H1 (cell line): ENCODE data around the gene NCAPD3. TPM values are rescaled to one million over a fixed set of nuclear protein-coding genes. Genes with fewer than 3 reads are reported as not detected.

ENCODE experiments used
- CTCF ChIA-PET: fragments of 300-600 bp; sonication (Branson Sonifier 250); formaldehyde crosslinking; loops from one replicate; lab custom pipeline; 2021; ENCODE audit not compliant: partially characterized antibody; lab: Charles Lee
- POLR2A ChIA-PET: fragments of 300-600 bp; sonication (Branson Sonifier 250); formaldehyde crosslinking; loops from one replicate; lab custom pipeline; 2021; ENCODE audit warnings: inconsistent platforms; ENCODE audit not compliant: partially characterized antibody; lab: Charles Lee
- DNase-seq, 2 experiments: peaks; one replicate each; pipeline versions ENCODE4 v3.0.0 to v3.0.0-alpha.2; 2010 to 2022; ENCODE audit warnings: low spot score in 2 of 2, low read depth in 1 of 2, mixed read lengths in 1 of 2
- FAIRE-seq: peaks from 2 replicates; lab custom pipeline; 2011; peaks lifted over from hg19 to GRCh38; lab: Jason Lieb, UNC
- H2AFZ ChIP-seq: 2 replicates; pipeline ENCODE4 v1.8.1; 2012; ENCODE audit warnings: low read length, inconsistent platforms
- H2AK5ac ChIP-seq: 2 replicates; pipeline ENCODE4 v1.6.1; 2013; ENCODE audit warnings: low read depth, low read length
- H2BK120ac ChIP-seq: replicated peaks from 2 replicates; pipeline ENCODE3; 2013; ENCODE audit warnings: low read depth, low read length, inconsistent platforms
- H2BK12ac ChIP-seq: 2 replicates; pipeline ENCODE4 v1.6.1; 2013; ENCODE audit warnings: low read depth, low read length
- H2BK15ac ChIP-seq: 2 replicates; pipeline ENCODE4 v1.6.1; 2013; ENCODE audit warnings: low read length
- H2BK20ac ChIP-seq: 2 replicates; pipeline ENCODE4 v1.6.1; 2013; ENCODE audit warnings: low read length
- H2BK5ac ChIP-seq: 2 replicates; pipeline ENCODE4 v1.6.1; 2013; ENCODE audit warnings: low read depth, low read length
- H3K14ac ChIP-seq: 2 replicates; pipeline ENCODE4 v1.6.1; 2013; ENCODE audit warnings: inconsistent platforms; ENCODE audit not compliant: insufficient read length
- H3K18ac ChIP-seq: 2 replicates; pipeline ENCODE4 v1.6.1; 2013; ENCODE audit warnings: low read length; ENCODE audit errors: extremely low read depth
- H3K23ac ChIP-seq: 2 replicates; pipeline ENCODE4 v1.6.1; 2013; ENCODE audit warnings: inconsistent platforms; ENCODE audit not compliant: insufficient read length
- H3K23me2 ChIP-seq: 2 replicates; pipeline ENCODE4 v1.6.1; 2013; ENCODE audit warnings: low read depth, low read length
- H3K27ac ChIP-seq: 2 replicates; pipeline ENCODE4 v1.6.1; 2011; ENCODE audit warnings: low read depth, low read length, inconsistent platforms
- H3K27me3 ChIP-seq, 4 experiments: replicated peaks in 1 of 4; 1 replicate in 1 of 4; 2 replicates in 3 of 4; pipeline versions ENCODE4 v1.6.1 to v1.8.1; 2011 to 2013; ENCODE audit warnings: low read length in 3 of 4, mild to moderate bottlenecking in 3 of 4, inconsistent platforms in 2 of 4, mixed read lengths in 2 of 4, moderate library complexity in 1 of 4; ENCODE audit not compliant: control insufficient read depth in 3 of 4, insufficient read depth in 3 of 4; ENCODE audit errors: extremely low read depth in 1 of 4
- H3K36me3 ChIP-seq, 4 experiments: 2 replicates each; pipeline versions ENCODE4 v1.6.1 to v1.8.1; 2011 to 2013; ENCODE audit warnings: mild to moderate bottlenecking in 4 of 4, low read length in 3 of 4, moderate library complexity in 2 of 4, control low read depth in 1 of 4, inconsistent platforms in 1 of 4; ENCODE audit not compliant: insufficient read depth in 4 of 4, control insufficient read depth in 2 of 4
- H3K4ac ChIP-seq: replicated peaks from 2 replicates; pipeline ENCODE3; 2013; ENCODE audit warnings: low read length, low read depth, mixed read lengths, inconsistent platforms; ENCODE audit not compliant: insufficient read length
- H3K4me1 ChIP-seq, 4 experiments: replicated peaks in 1 of 4; 1 replicate in 1 of 4; 2 replicates in 3 of 4; pipeline versions ENCODE4 v1.6.1 to v1.8.1; 2011 to 2013; ENCODE audit warnings: low read length in 3 of 4, inconsistent platforms in 2 of 4, mixed read lengths in 1 of 4; ENCODE audit not compliant: insufficient read depth in 4 of 4, control insufficient read depth in 3 of 4
- H3K4me2 ChIP-seq, 2 experiments: 2 replicates each; pipeline versions ENCODE4 v1.6.1 to v1.8.1; 2011 to 2013; ENCODE audit warnings: low read depth in 2 of 2, low read length in 2 of 2, control low read depth in 1 of 2, inconsistent platforms in 1 of 2, mild to moderate bottlenecking in 1 of 2; ENCODE audit not compliant: insufficient read depth in 1 of 2
- H3K4me3 ChIP-seq, 4 experiments: fragments of 200-600, 300-600 bp in 1 of 4; sonication (generic), shearing (Covaris generic), sonication (Bioruptor Twin) in 1 of 4; 2 replicates each; pipeline versions ENCODE4 v1.5.1 to v1.8.1; 2011 to 2016; ENCODE audit warnings: low read length in 4 of 4, low read depth in 3 of 4, control low read depth in 2 of 4, inconsistent platforms in 2 of 4, mild to moderate bottlenecking in 2 of 4, mixed read lengths in 1 of 4, moderate library complexity in 1 of 4; ENCODE audit not compliant: insufficient read depth in 2 of 4; ENCODE audit errors: extremely low read depth in 1 of 4
- H3K56ac ChIP-seq: replicated peaks from 2 replicates; pipeline ENCODE3; 2013; ENCODE audit warnings: low read depth, mild to moderate bottlenecking, mixed read lengths, low read length, inconsistent platforms; ENCODE audit not compliant: insufficient read length
- H3K79me1 ChIP-seq: 2 replicates; pipeline ENCODE4 v1.6.1; 2013; ENCODE audit warnings: low read depth, low read length, control low read depth
- H3K79me2 ChIP-seq, 2 experiments: 2 replicates each; pipeline versions ENCODE4 v1.6.1 to v1.8.1; 2012 to 2013; ENCODE audit warnings: low read length in 2 of 2, mild to moderate bottlenecking in 2 of 2, inconsistent platforms in 1 of 2; ENCODE audit not compliant: insufficient read depth in 2 of 2, control insufficient read depth in 1 of 2
- H3K9ac ChIP-seq, 4 experiments: replicated peaks in 1 of 4; 1 replicate in 1 of 4; 2 replicates in 3 of 4; pipeline versions ENCODE4 v1.6.1 to v1.8.1; 2011 to 2013; ENCODE audit warnings: low read depth in 3 of 4, low read length in 3 of 4, control low read depth in 2 of 4, mild to moderate bottlenecking in 2 of 4, moderate library complexity in 2 of 4, inconsistent platforms in 1 of 4; ENCODE audit errors: extremely low read depth in 1 of 4
- H3K9me3 ChIP-seq, 2 experiments: 2 replicates each; pipeline versions ENCODE4 v1.6.1 to v1.8.1; 2012 to 2013; ENCODE audit warnings: mild to moderate bottlenecking in 2 of 2, moderate library complexity in 2 of 2, control low read depth in 1 of 2, inconsistent platforms in 1 of 2, low read depth in 1 of 2, low read length in 1 of 2, mixed read lengths in 1 of 2; ENCODE audit not compliant: insufficient read depth in 2 of 2
- H4K20me1 ChIP-seq, 2 experiments: replicated peaks in 1 of 2; 2 replicates each; pipeline versions ENCODE3 to v1.8.1; 2011 to 2013; ENCODE audit warnings: inconsistent platforms in 2 of 2, low read length in 2 of 2, mild to moderate bottlenecking in 1 of 2; ENCODE audit not compliant: insufficient read depth in 2 of 2, control insufficient read depth in 1 of 2
- H4K5ac ChIP-seq: 2 replicates; pipeline ENCODE4 v1.6.1; 2013; ENCODE audit warnings: low read length, low read depth, mixed read lengths, inconsistent platforms; ENCODE audit not compliant: insufficient read length
- H4K8ac ChIP-seq: 2 replicates; pipeline ENCODE4 v1.8.0; 2013; ENCODE audit warnings: mild to moderate bottlenecking, moderate library complexity, low read length, inconsistent platforms; ENCODE audit not compliant: insufficient read depth; ENCODE audit errors: extremely low read depth
- H4K91ac ChIP-seq: replicated peaks from 2 replicates; pipeline ENCODE3; 2013; ENCODE audit warnings: low read length, mixed read lengths, inconsistent platforms; ENCODE audit not compliant: insufficient read length
- BACH1 ChIP-seq: IDR thresholded peaks from 2 replicates; pipeline ENCODE4 v1.6.1; 2012; ENCODE audit warnings: low read length, improper control_type of control experiment
- CHD1 ChIP-seq: IDR thresholded peaks from 2 replicates; pipeline ENCODE4 v1.6.1; 2012; ENCODE audit warnings: low read depth, low read length, improper control_type of control experiment
- CREB1 ChIP-seq: IDR thresholded peaks from 2 replicates; pipeline ENCODE4 v1.6.1; 2012; ENCODE audit warnings: inconsistent platforms
- CTBP2 ChIP-seq: IDR thresholded peaks from 2 replicates; pipeline ENCODE4 v1.7.0; 2011; ENCODE audit warnings: borderline replicate concordance, mild to moderate bottlenecking, moderate library complexity, mixed read lengths, low read length; ENCODE audit not compliant: insufficient read depth, insufficient read length
- E2F6 ChIP-seq: IDR thresholded peaks from 2 replicates; pipeline ENCODE4 v1.6.1; 2012; ENCODE audit warnings: inconsistent platforms
- PHF8 ChIP-seq: fragments of 200-600 bp; sonication (generic); conservative IDR thresholded peaks from 2 replicates; pipeline ENCODE4 v1.7.1; 2012; ENCODE audit warnings: low read depth, mild to moderate bottlenecking, inconsistent platforms, low read length, moderate library complexity
- SAP30 ChIP-seq: fragments of 300-600 bp; sonication (generic); IDR thresholded peaks from 2 replicates; pipeline ENCODE4 v1.7.1; 2012; ENCODE audit warnings: low read length, moderate library complexity, mild to moderate bottlenecking, inconsistent platforms; ENCODE audit not compliant: insufficient read depth, insufficient replicate concordance
- TBP ChIP-seq: IDR thresholded peaks from 2 replicates; pipeline ENCODE4 v1.6.1; 2011; ENCODE audit warnings: low read depth, low read length, improper control_type of control experiment
- YY1 ChIP-seq: IDR thresholded peaks from 2 replicates; pipeline ENCODE4 v1.6.1; 2011; ENCODE audit warnings: low read depth, mild to moderate bottlenecking, low read length
- WGBS, 2 experiments: shearing (Covaris generic) in 1 of 2; methylation state at CpG; one replicate each; pipeline versions ENCODE4 v1.1.6 to v1.1.7; 2013 to 2015; ENCODE audit warnings: low lambda C conversion rate in 2 of 2, mixed read lengths in 2 of 2, inconsistent platforms in 1 of 2, low coverage in 1 of 2, missing lambda C conversion rate in 1 of 2; ENCODE audit not compliant: insufficient replicate concordance in 2 of 2, insufficient coverage in 1 of 2, insufficient read length in 1 of 2; ENCODE audit errors: extremely low coverage in 1 of 2, missing lambda C conversion rate in 1 of 2; 5-methylcytosine and 5-hydroxymethylcytosine counted together
- polyA plus RNA-seq, 7 experiments: library from polyadenylated mRNA; depleted of rRNA in 3 of 7; stranded (reverse) in 5 of 7; unstranded in 2 of 7; fragments of >200 nt in 5 of 7; fragments of 200-250 nt in 2 of 7; gene quantifications; 1 replicate in 5 of 7; 2 replicates in 1 of 7; 4 replicates in 1 of 7; pipeline versions ENCODE4 v1.2.1 to v1.2.3, GENCODE V29; 2011 to 2013; ENCODE audit warnings: missing spikeins in 2 of 7, mixed read lengths in 2 of 7
- total RNA-seq: library from RNA; stranded (reverse); fragmentation: NEBNext Ultra II Directional; extraction: Animal tissue kit (Norgen Biotek cat#: 25700); gene quantifications from 2 replicates; pipeline ENCODE4 v1.2.1, GENCODE V29; 2021

NCAPD3 gene
- total and polyA plus RNA-seq, 2 of the 8 experiments (the other 6 are each of a cell fraction or from before 2014, with no cell fraction given) = 26.5 to 55.2 TPM

- Histone ChIP-seq H3K79me1 (no peaks in the 10 kb centered on the region; the same call in 1 of the 2 replicates), H4K8ac (no peak overlapping the region), H3K23me2 (no peaks in the 10 kb centered on the region), H3K18ac (no peak overlapping the region), H2BK20ac (no peak overlapping the region), H3K27me3 (no peaks in the 10 kb centered on the region), H3K4me3 (no peak overlapping the region), H3K9ac (no peak overlapping the region), H3K27ac (no peak overlapping the region), H2BK12ac (no peak overlapping the region), H3K9me3 (peaks cover 10 to 12% of the 10 kb centered on the region in 2 experiments), H4K5ac (no peak overlapping the region), H3K79me2 (no peaks in the 10 kb centered on the region), H2BK5ac (no peak overlapping the region), H3K36me3 (peaks cover 11 to 74% (median 46%) of the 10 kb centered on the region in 4 experiments; a peak in 7 of 8 replicates), H3K4ac (no peak overlapping the region), H2BK15ac (no peak overlapping the region), H4K20me1 (peaks cover 4 to 6% of the 10 kb centered on the region in 2 experiments), H2AK5ac (no peak overlapping the region), H3K4me2 (no peak overlapping the region), H3K23ac (no peak overlapping the region), H3K56ac (no peak overlapping the region), H3K4me1 (no peaks in the 10 kb centered on the region), H4K91ac (no peak overlapping the region), H3K14ac (no peak overlapping the region), H2AFZ (no peak overlapping the region), H2BK120ac (no peak overlapping the region)
- TF ChIP-seq CHD1 (no peak), CREB1 (no peak), CTBP2 (no peak), E2F6 (no peak), PHF8 (no peak), TBP (no peak), YY1 (no peak), SAP30 (no peak), BACH1 (no peak)
- 97% methylated on average over 16 of the region's 16 CpGs; no CpG with 5 or more reads in 1 of the 2 experiments for WGBS, 2 experiments
- DNase-seq = no peak
- CTCF ChIA-PET = interaction anchor here (0.7 to 3.8 kb wide), 3 partner anchors 9 to 176 kb away, joined by 3 to 12 read pairs (median 6); no protein-coding TSS in a partner anchor
- POLR2A ChIA-PET = interaction anchor here (1.4 kb wide), 1 partner anchor 11 kb away, joined by 3 read pairs; no protein-coding TSS in a partner anchor
- no peak for FAIRE-seq
These were observed 74.4 kb downstream of the NCAPD3 start for GRCh38 chr11:134149371-134149770.
